IPS-15b (cell line): ENCODE data around the gene PRSS8.
"Not testable (repeated sequence)": the region's sequence is repeated elsewhere in the genome, so short reads cannot be mapped to it uniquely, and the experiment has no call there.

ENCODE experiments used
- H3K27me3 ChIP-seq: one replicate; pipeline ENCODE4 v1.6.1; 2013; ENCODE audit warnings: low read length; ENCODE audit not compliant: control insufficient read depth, insufficient read depth
- H3K36me3 ChIP-seq: one replicate; pipeline ENCODE4 v1.6.1; 2013; ENCODE audit warnings: low read length; ENCODE audit not compliant: control insufficient read depth, insufficient read depth
- H3K4me1 ChIP-seq: one replicate; pipeline ENCODE4 v1.6.1; 2013; ENCODE audit warnings: mild to moderate bottlenecking, low read length; ENCODE audit not compliant: control insufficient read depth, insufficient read depth
- H3K4me3 ChIP-seq: one replicate; pipeline ENCODE4 v1.5.1; 2013; ENCODE audit warnings: low read depth, low read length
- H3K9ac ChIP-seq: one replicate; pipeline ENCODE4 v1.6.1; 2013; ENCODE audit warnings: low read depth, mild to moderate bottlenecking, low read length
- H3K9me3 ChIP-seq: one replicate; pipeline ENCODE4 v1.6.1; 2013; ENCODE audit warnings: mild to moderate bottlenecking, low read length; ENCODE audit not compliant: control insufficient read depth, insufficient read depth

Gene PRSS8

GRCh38 chr16:31135535-31136286 is at the start of gene PRSS8:
PRSS8 (minus strand) TSS chr16:31135727; CDS start chr16:31135498, 229 bp downstream.
- Histone ChIP-seq H3K27me3 (no peaks in the 10 kb centered on the region), H3K36me3 (peaks cover 24% of the 10 kb centered on the region), H3K9ac (peak within 1 kb of the TSS; percentile 77), H3K4me3 (peak within 1 kb of the TSS; percentile 79), H3K4me1 (peaks cover 14% of the 10 kb centered on the region), H3K9me3 (no peaks in the 10 kb centered on the region)

- Histone ChIP-seq H3K27me3 (no peaks in the 10 kb centered on the region), H3K4me1 (peaks cover 3% of the 10 kb centered on the region), H3K9me3 (no peaks in the 10 kb centered on the region), H3K4me3 (no peak overlapping the region), H3K36me3 (peaks cover 74% of the 10 kb centered on the region), H3K9ac (no peak overlapping the region)
These were observed 49.4 kb upstream of the PRSS8 start for GRCh38 chr16:31184888-31185287.

- no peak overlapping the region for H3K9ac ChIP-seq
- H3K9me3 ChIP-seq: no peaks in the 10 kb centered on the region
- H3K27me3 ChIP-seq: no peaks in the 10 kb centered on the region
- peaks cover 3% of the 10 kb centered on the region for H3K4me1 ChIP-seq
- H3K4me3 ChIP-seq: no peak overlapping the region
- peaks cover 63% of the 10 kb centered on the region for H3K36me3 ChIP-seq
These were observed 48.2 kb upstream of the PRSS8 start for GRCh38 chr16:31183432-31184428.

GRCh38 chr16:31182391-31182790 is 46.9 kb upstream of the PRSS8 start:
- no peaks in the 10 kb centered on the region for H3K27me3 ChIP-seq
- peaks cover 50% of the 10 kb centered on the region for H3K36me3 ChIP-seq
- peaks cover 3% of the 10 kb centered on the region for H3K4me1 ChIP-seq
- no peaks in the 10 kb centered on the region for H3K9me3 ChIP-seq
- H3K4me3 ChIP-seq: peak overlapping the region; percentile 96
- peak overlapping the region; percentile 56 for H3K9ac ChIP-seq

- Histone ChIP-seq H3K4me1 (peaks cover 3% of the 10 kb centered on the region), H3K9ac (peak overlapping the region; percentile 98), H3K9me3 (no peaks in the 10 kb centered on the region), H3K4me3 (peak overlapping the region; percentile 96), H3K36me3 (peaks cover 39% of the 10 kb centered on the region), H3K27me3 (no peaks in the 10 kb centered on the region)
These were observed 45.7 kb upstream of the PRSS8 start for GRCh38 chr16:31181102-31181830.

GRCh38 chr16:31179747-31180459 is 44.4 kb upstream of the PRSS8 start, which contains the start of gene FUS:
FUS (plus strand) TSS chr16:31180139; CDS start chr16:31180215, 76 bp downstream.
- Histone ChIP-seq H3K9me3 (no peaks in the 10 kb centered on the region), H3K36me3 (peaks cover 26% of the 10 kb centered on the region), H3K9ac (peak within 1 kb of the TSS; percentile 98), H3K4me3 (peak within 1 kb of the TSS; percentile 96), H3K4me1 (peaks cover 3% of the 10 kb centered on the region), H3K27me3 (no peaks in the 10 kb centered on the region)

- H3K36me3 ChIP-seq: peaks cover 20% of the 10 kb centered on the region
- peaks cover 3% of the 10 kb centered on the region for H3K4me1 ChIP-seq
- no peaks in the 10 kb centered on the region for H3K27me3 ChIP-seq
- H3K9me3 ChIP-seq: no peaks in the 10 kb centered on the region
- peak overlapping the region; percentile 96 for H3K4me3 ChIP-seq
- H3K9ac ChIP-seq: peak overlapping the region; percentile 48
These were observed 43.8 kb upstream of the PRSS8 start for GRCh38 chr16:31179219-31179746.

GRCh38 chr16:31177136-31177535 is 41.6 kb upstream of the PRSS8 start:
- Histone ChIP-seq H3K9ac (no peak overlapping the region), H3K36me3 (no peaks in the 10 kb centered on the region), H3K27me3 (no peaks in the 10 kb centered on the region), H3K4me1 (no peaks in the 10 kb centered on the region), H3K4me3 (no peak overlapping the region), H3K9me3 (no peaks in the 10 kb centered on the region)

- not testable (repeated sequence) for H3K9me3 ChIP-seq, H3K9ac ChIP-seq, H3K27me3 ChIP-seq, H3K4me3 ChIP-seq, H3K36me3 ChIP-seq, H3K4me1 ChIP-seq
These were observed 34.5 kb upstream of the PRSS8 start for GRCh38 chr16:31170048-31170447.

- no peaks in the 10 kb centered on the region for H3K36me3 ChIP-seq
- H3K9me3 ChIP-seq: no peaks in the 10 kb centered on the region
- H3K27me3 ChIP-seq: no peaks in the 10 kb centered on the region
- peaks cover 2% of the 10 kb centered on the region for H3K4me1 ChIP-seq
- H3K9ac ChIP-seq: no peak overlapping the region
- no peak overlapping the region for H3K4me3 ChIP-seq
These were observed 33.3 kb upstream of the PRSS8 start for GRCh38 chr16:31168848-31169247.
